H1 (cell line): Measurements from ENCODE around the gene DENND1A. TPM values are rescaled to one million over a fixed set of nuclear protein-coding genes. Genes with fewer than 3 reads are reported as not detected.
A peak's percentile ranks its signal among the peaks of the same experiment; 100 is the strongest.

Experiments
- CTCF ChIA-PET: fragments of 300-600 bp; sonication (Branson Sonifier 250); formaldehyde crosslinking; loops from one replicate; lab custom pipeline; 2021; ENCODE audit not compliant: partially characterized antibody; lab: Charles Lee
- POLR2A ChIA-PET: fragments of 300-600 bp; sonication (Branson Sonifier 250); formaldehyde crosslinking; loops from one replicate; lab custom pipeline; 2021; ENCODE audit warnings: inconsistent platforms; ENCODE audit not compliant: partially characterized antibody; lab: Charles Lee
- DNase-seq, 2 experiments: peaks; one replicate each; pipeline versions ENCODE4 v3.0.0 to v3.0.0-alpha.2; 2010 to 2022; ENCODE audit warnings: low spot score in 2 of 2, low read depth in 1 of 2, mixed read lengths in 1 of 2
- FAIRE-seq: peaks from 2 replicates; lab custom pipeline; 2011; peaks lifted over from hg19 to GRCh38; lab: Jason Lieb, UNC
- H2AFZ ChIP-seq: 2 replicates; pipeline ENCODE4 v1.8.1; 2012; ENCODE audit warnings: low read length, inconsistent platforms
- H2AK5ac ChIP-seq: 2 replicates; pipeline ENCODE4 v1.6.1; 2013; ENCODE audit warnings: low read depth, low read length
- H2BK120ac ChIP-seq: replicated peaks from 2 replicates; pipeline ENCODE3; 2013; ENCODE audit warnings: low read depth, low read length, inconsistent platforms
- H2BK12ac ChIP-seq: 2 replicates; pipeline ENCODE4 v1.6.1; 2013; ENCODE audit warnings: low read depth, low read length
- H2BK15ac ChIP-seq: 2 replicates; pipeline ENCODE4 v1.6.1; 2013; ENCODE audit warnings: low read length
- H2BK20ac ChIP-seq: 2 replicates; pipeline ENCODE4 v1.6.1; 2013; ENCODE audit warnings: low read length
- H2BK5ac ChIP-seq: 2 replicates; pipeline ENCODE4 v1.6.1; 2013; ENCODE audit warnings: low read depth, low read length
- H3K14ac ChIP-seq: 2 replicates; pipeline ENCODE4 v1.6.1; 2013; ENCODE audit warnings: inconsistent platforms; ENCODE audit not compliant: insufficient read length
- H3K18ac ChIP-seq: 2 replicates; pipeline ENCODE4 v1.6.1; 2013; ENCODE audit warnings: low read length; ENCODE audit errors: extremely low read depth
- H3K23ac ChIP-seq: 2 replicates; pipeline ENCODE4 v1.6.1; 2013; ENCODE audit warnings: inconsistent platforms; ENCODE audit not compliant: insufficient read length
- H3K23me2 ChIP-seq: 2 replicates; pipeline ENCODE4 v1.6.1; 2013; ENCODE audit warnings: low read depth, low read length
- H3K27ac ChIP-seq: 2 replicates; pipeline ENCODE4 v1.6.1; 2011; ENCODE audit warnings: low read depth, low read length, inconsistent platforms
- H3K27me3 ChIP-seq, 4 experiments: replicated peaks in 1 of 4; 1 replicate in 1 of 4; 2 replicates in 3 of 4; pipeline versions ENCODE4 v1.6.1 to v1.8.1; 2011 to 2013; ENCODE audit warnings: low read length in 3 of 4, mild to moderate bottlenecking in 3 of 4, inconsistent platforms in 2 of 4, mixed read lengths in 2 of 4, moderate library complexity in 1 of 4; ENCODE audit not compliant: control insufficient read depth in 3 of 4, insufficient read depth in 3 of 4; ENCODE audit errors: extremely low read depth in 1 of 4
- H3K36me3 ChIP-seq, 4 experiments: 2 replicates each; pipeline versions ENCODE4 v1.6.1 to v1.8.1; 2011 to 2013; ENCODE audit warnings: mild to moderate bottlenecking in 4 of 4, low read length in 3 of 4, moderate library complexity in 2 of 4, control low read depth in 1 of 4, inconsistent platforms in 1 of 4; ENCODE audit not compliant: insufficient read depth in 4 of 4, control insufficient read depth in 2 of 4
- H3K4ac ChIP-seq: replicated peaks from 2 replicates; pipeline ENCODE3; 2013; ENCODE audit warnings: low read length, low read depth, mixed read lengths, inconsistent platforms; ENCODE audit not compliant: insufficient read length
- H3K4me1 ChIP-seq, 4 experiments: replicated peaks in 1 of 4; 1 replicate in 1 of 4; 2 replicates in 3 of 4; pipeline versions ENCODE4 v1.6.1 to v1.8.1; 2011 to 2013; ENCODE audit warnings: low read length in 3 of 4, inconsistent platforms in 2 of 4, mixed read lengths in 1 of 4; ENCODE audit not compliant: insufficient read depth in 4 of 4, control insufficient read depth in 3 of 4
- H3K4me2 ChIP-seq, 2 experiments: 2 replicates each; pipeline versions ENCODE4 v1.6.1 to v1.8.1; 2011 to 2013; ENCODE audit warnings: low read depth in 2 of 2, low read length in 2 of 2, control low read depth in 1 of 2, inconsistent platforms in 1 of 2, mild to moderate bottlenecking in 1 of 2; ENCODE audit not compliant: insufficient read depth in 1 of 2
- H3K4me3 ChIP-seq, 4 experiments: fragments of 200-600, 300-600 bp in 1 of 4; sonication (generic), shearing (Covaris generic), sonication (Bioruptor Twin) in 1 of 4; 2 replicates each; pipeline versions ENCODE4 v1.5.1 to v1.8.1; 2011 to 2016; ENCODE audit warnings: low read length in 4 of 4, low read depth in 3 of 4, control low read depth in 2 of 4, inconsistent platforms in 2 of 4, mild to moderate bottlenecking in 2 of 4, mixed read lengths in 1 of 4, moderate library complexity in 1 of 4; ENCODE audit not compliant: insufficient read depth in 2 of 4; ENCODE audit errors: extremely low read depth in 1 of 4
- H3K56ac ChIP-seq: replicated peaks from 2 replicates; pipeline ENCODE3; 2013; ENCODE audit warnings: low read depth, mild to moderate bottlenecking, mixed read lengths, low read length, inconsistent platforms; ENCODE audit not compliant: insufficient read length
- H3K79me1 ChIP-seq: 2 replicates; pipeline ENCODE4 v1.6.1; 2013; ENCODE audit warnings: low read depth, low read length, control low read depth
- H3K79me2 ChIP-seq, 2 experiments: 2 replicates each; pipeline versions ENCODE4 v1.6.1 to v1.8.1; 2012 to 2013; ENCODE audit warnings: low read length in 2 of 2, mild to moderate bottlenecking in 2 of 2, inconsistent platforms in 1 of 2; ENCODE audit not compliant: insufficient read depth in 2 of 2, control insufficient read depth in 1 of 2
- H3K9ac ChIP-seq, 4 experiments: replicated peaks in 1 of 4; 1 replicate in 1 of 4; 2 replicates in 3 of 4; pipeline versions ENCODE4 v1.6.1 to v1.8.1; 2011 to 2013; ENCODE audit warnings: low read depth in 3 of 4, low read length in 3 of 4, control low read depth in 2 of 4, mild to moderate bottlenecking in 2 of 4, moderate library complexity in 2 of 4, inconsistent platforms in 1 of 4; ENCODE audit errors: extremely low read depth in 1 of 4
- H3K9me3 ChIP-seq, 2 experiments: 2 replicates each; pipeline versions ENCODE4 v1.6.1 to v1.8.1; 2012 to 2013; ENCODE audit warnings: mild to moderate bottlenecking in 2 of 2, moderate library complexity in 2 of 2, control low read depth in 1 of 2, inconsistent platforms in 1 of 2, low read depth in 1 of 2, low read length in 1 of 2, mixed read lengths in 1 of 2; ENCODE audit not compliant: insufficient read depth in 2 of 2
- H4K20me1 ChIP-seq, 2 experiments: replicated peaks in 1 of 2; 2 replicates each; pipeline versions ENCODE3 to v1.8.1; 2011 to 2013; ENCODE audit warnings: inconsistent platforms in 2 of 2, low read length in 2 of 2, mild to moderate bottlenecking in 1 of 2; ENCODE audit not compliant: insufficient read depth in 2 of 2, control insufficient read depth in 1 of 2
- H4K5ac ChIP-seq: 2 replicates; pipeline ENCODE4 v1.6.1; 2013; ENCODE audit warnings: low read length, low read depth, mixed read lengths, inconsistent platforms; ENCODE audit not compliant: insufficient read length
- H4K8ac ChIP-seq: 2 replicates; pipeline ENCODE4 v1.8.0; 2013; ENCODE audit warnings: mild to moderate bottlenecking, moderate library complexity, low read length, inconsistent platforms; ENCODE audit not compliant: insufficient read depth; ENCODE audit errors: extremely low read depth
- H4K91ac ChIP-seq: replicated peaks from 2 replicates; pipeline ENCODE3; 2013; ENCODE audit warnings: low read length, mixed read lengths, inconsistent platforms; ENCODE audit not compliant: insufficient read length
- BCL11A ChIP-seq, 2 experiments: IDR thresholded peaks; one replicate each; pipeline ENCODE4 v1.6.1; 2011; ENCODE audit warnings: low read depth in 2 of 2, low read length in 2 of 2, mild to moderate bottlenecking in 2 of 2
- CEBPB ChIP-seq: IDR thresholded peaks from 2 replicates; pipeline ENCODE4 v1.6.1; 2012; ENCODE audit warnings: low read depth, low read length
- HDAC6 ChIP-seq: IDR thresholded peaks from one replicate; pipeline ENCODE4 v1.7.1; 2012; ENCODE audit warnings: low read depth, mild to moderate bottlenecking, inconsistent platforms, low read length, moderate library complexity
- KDM5A ChIP-seq: fragments of 200-600 bp; IDR thresholded peaks from 2 replicates; pipeline ENCODE4 v1.7.1; 2012; ENCODE audit warnings: mild to moderate bottlenecking, low read length, inconsistent platforms, mixed read lengths
- NRF1 ChIP-seq: IDR thresholded peaks from 2 replicates; pipeline ENCODE4 v1.6.1; 2011; ENCODE audit warnings: mild to moderate bottlenecking, low read depth, low read length, improper control_type of control experiment
- RXRA ChIP-seq: IDR thresholded peaks from 2 replicates; pipeline ENCODE4 v1.6.1; 2011; ENCODE audit warnings: low read depth, mild to moderate bottlenecking, low read length, moderate library complexity; ENCODE audit not compliant: insufficient read depth
- TEAD4 ChIP-seq: IDR thresholded peaks from 2 replicates; pipeline ENCODE4 v1.6.1; 2012; ENCODE audit warnings: low read depth, low read length, inconsistent platforms, mixed read lengths
- WGBS, 2 experiments: shearing (Covaris generic) in 1 of 2; methylation state at CpG; one replicate each; pipeline versions ENCODE4 v1.1.6 to v1.1.7; 2013 to 2015; ENCODE audit warnings: low lambda C conversion rate in 2 of 2, mixed read lengths in 2 of 2, inconsistent platforms in 1 of 2, low coverage in 1 of 2, missing lambda C conversion rate in 1 of 2; ENCODE audit not compliant: insufficient replicate concordance in 2 of 2, insufficient coverage in 1 of 2, insufficient read length in 1 of 2; ENCODE audit errors: extremely low coverage in 1 of 2, missing lambda C conversion rate in 1 of 2; 5-methylcytosine and 5-hydroxymethylcytosine counted together
- polyA plus RNA-seq, 7 experiments: library from polyadenylated mRNA; depleted of rRNA in 3 of 7; stranded (reverse) in 5 of 7; unstranded in 2 of 7; fragments of >200 nt in 5 of 7; fragments of 200-250 nt in 2 of 7; gene quantifications; 1 replicate in 5 of 7; 2 replicates in 1 of 7; 4 replicates in 1 of 7; pipeline versions ENCODE4 v1.2.1 to v1.2.3, GENCODE V29; 2011 to 2013; ENCODE audit warnings: missing spikeins in 2 of 7, mixed read lengths in 2 of 7
- total RNA-seq: library from RNA; stranded (reverse); fragmentation: NEBNext Ultra II Directional; extraction: Animal tissue kit (Norgen Biotek cat#: 25700); gene quantifications from 2 replicates; pipeline ENCODE4 v1.2.1, GENCODE V29; 2021
- TF ChIP-seq, protein P1 (sequence below): IDR thresholded peaks from 2 replicates; pipeline ENCODE4 v1.6.1; 2011; ENCODE audit warnings: low read length, improper control_type of control experiment

The DENND1A gene
- total and polyA plus RNA-seq, 2 of the 8 experiments (the other 6 are each of a cell fraction or from before 2014, with no cell fraction given): 24.1 to 26.4 TPM

DNA sequence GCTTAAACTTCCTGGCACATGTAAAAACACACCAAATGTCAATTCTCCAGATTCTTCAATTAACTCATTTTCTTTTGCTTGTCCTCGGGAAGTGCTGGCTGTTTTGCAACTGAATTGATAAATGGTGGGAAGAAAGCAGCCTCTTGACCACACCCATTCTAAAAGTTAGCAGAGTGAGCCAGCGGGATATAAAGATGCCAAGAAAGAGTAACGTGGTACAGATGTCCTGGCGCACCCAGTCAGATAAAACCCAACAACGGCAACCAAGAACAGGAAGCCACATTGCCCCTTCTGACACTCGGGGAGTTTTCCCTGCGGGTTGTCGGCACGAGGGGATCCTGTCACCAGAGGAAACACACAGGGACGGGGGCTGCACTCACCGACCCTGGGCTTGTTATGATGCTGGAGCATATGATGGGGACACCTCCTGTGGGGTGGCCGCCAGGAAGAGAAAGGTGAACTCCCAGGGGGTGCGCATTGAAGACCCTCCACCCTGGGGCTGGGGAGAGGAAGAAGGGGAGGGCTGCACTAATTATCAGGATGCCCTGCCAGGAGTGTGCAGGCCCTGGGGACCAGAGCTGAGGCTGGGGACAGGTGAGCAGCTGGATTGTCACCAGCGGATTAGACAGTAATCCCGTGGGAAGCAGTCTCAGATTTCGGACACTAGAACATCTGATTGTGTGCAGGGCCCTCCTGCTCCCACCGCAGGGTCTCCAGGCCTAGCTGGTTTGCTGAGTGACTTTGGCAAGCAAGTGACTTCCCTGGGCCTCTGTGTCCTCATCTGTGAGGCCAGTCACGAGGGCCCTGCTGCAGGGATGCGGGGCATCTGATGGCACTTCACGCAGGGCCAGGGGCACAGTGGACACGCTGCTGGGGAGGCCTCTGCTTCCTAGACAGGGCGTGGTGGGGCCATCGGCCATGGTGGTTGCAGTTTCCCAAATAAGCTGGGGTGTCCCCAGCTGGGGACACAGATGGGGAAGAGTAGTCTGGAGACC, 514.7 kb downstream of the DENND1A start:
- Histone ChIP-seq H3K79me2 (no peaks in the 10 kb centered on the region), H3K79me1 (no peaks in the 10 kb centered on the region)
- TF ChIP-seq BCL11A (IDR thresholded peaks at IDR 0.05; ENCODE audit: low read depth in 2 of 2, low read length in 2 of 2) (no peak), CEBPB (no peak), HDAC6 (no peak), RXRA (no peak), TEAD4 (no peak), NRF1 (no peak), KDM5A (no peak)
- TF ChIP-seq, protein P1, sequence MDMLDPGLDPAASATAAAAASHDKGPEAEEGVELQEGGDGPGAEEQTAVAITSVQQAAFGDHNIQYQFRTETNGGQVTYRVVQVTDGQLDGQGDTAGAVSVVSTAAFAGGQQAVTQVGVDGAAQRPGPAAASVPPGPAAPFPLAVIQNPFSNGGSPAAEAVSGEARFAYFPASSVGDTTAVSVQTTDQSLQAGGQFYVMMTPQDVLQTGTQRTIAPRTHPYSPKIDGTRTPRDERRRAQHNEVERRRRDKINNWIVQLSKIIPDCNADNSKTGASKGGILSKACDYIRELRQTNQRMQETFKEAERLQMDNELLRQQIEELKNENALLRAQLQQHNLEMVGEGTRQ: no peak

More for the DNA sequence above, 514.7 kb downstream of the DENND1A start:
- Histone ChIP-seq H2BK20ac (no peak overlapping the region; the same call in 1 of the 2 replicates), H3K18ac (no peak overlapping the region), H4K5ac (no peak overlapping the region), H2BK5ac (no peak overlapping the region), H3K23me2 (no peaks in the 10 kb centered on the region), H3K27ac (no peak overlapping the region), H4K91ac (no peak overlapping the region), H3K9ac (no peak overlapping the region), H2AK5ac (0 out of 2 replicates have a peak overlapping the region, but pooled peaks have one; percentile 20), H3K4ac (no peak overlapping the region), H2BK15ac (no peak overlapping the region), H4K8ac (no peak overlapping the region), H3K27me3 (no peaks in the 10 kb centered on the region), H3K4me1 (peaks cover 0 to 7% (median 2%) of the 10 kb centered on the region in 4 experiments; a peak in 4 of 7 replicates), H3K9me3 (no peaks in the 10 kb centered on the region), H3K23ac (no peak overlapping the region), H3K4me2 (no peak overlapping the region), H2BK12ac (no peak overlapping the region), H3K56ac (no peak overlapping the region), H3K36me3 (no peaks in the 10 kb centered on the region), H2AFZ (no peak overlapping the region), H3K14ac (no peak overlapping the region), H4K20me1 (no peaks in the 10 kb centered on the region), H3K4me3 (no peak overlapping the region), H2BK120ac (no peak overlapping the region)
- WGBS, 2 experiments: 84% methylated on average over 23 of the region's 23 CpGs; no CpG with 5 or more reads in 1 of the 2 experiments
- POLR2A ChIA-PET: interaction anchor here (1.0 kb wide), 1 partner anchor 20 kb away, joined by 3 read pairs; no protein-coding TSS in a partner anchor
- FAIRE-seq: no peak
- CTCF ChIA-PET: interaction anchor here (0.9 to 2.8 kb wide), 10 partner anchors 8 to 128 kb away, joined by 3 to 13 read pairs (median 4); no protein-coding TSS in a partner anchor
- DNase-seq: no peak
